ENCODE data around the gene RIMS3. TPM values are rescaled to one million over a fixed set of nuclear protein-coding genes. Genes with fewer than 3 reads are reported as not detected.

RIMS3 gene
- total RNA-seq, 1 experiment from 2014 or later, result 13.7 TPM

GRCh38 chr1:40649592-40649930 lies 15.9 kb downstream of the RIMS3 start:
- H2AFZ ChIP-seq (ENCODE audit: low read length), result no peak overlapping the region
- H2BK5ac ChIP-seq (ENCODE audit: insufficient read length, low read length), result no peak overlapping the region
- no peak overlapping the region for H4K91ac ChIP-seq (ENCODE audit: insufficient read length, low read depth, low read length)
- TF ChIP-seq, protein P1, sequence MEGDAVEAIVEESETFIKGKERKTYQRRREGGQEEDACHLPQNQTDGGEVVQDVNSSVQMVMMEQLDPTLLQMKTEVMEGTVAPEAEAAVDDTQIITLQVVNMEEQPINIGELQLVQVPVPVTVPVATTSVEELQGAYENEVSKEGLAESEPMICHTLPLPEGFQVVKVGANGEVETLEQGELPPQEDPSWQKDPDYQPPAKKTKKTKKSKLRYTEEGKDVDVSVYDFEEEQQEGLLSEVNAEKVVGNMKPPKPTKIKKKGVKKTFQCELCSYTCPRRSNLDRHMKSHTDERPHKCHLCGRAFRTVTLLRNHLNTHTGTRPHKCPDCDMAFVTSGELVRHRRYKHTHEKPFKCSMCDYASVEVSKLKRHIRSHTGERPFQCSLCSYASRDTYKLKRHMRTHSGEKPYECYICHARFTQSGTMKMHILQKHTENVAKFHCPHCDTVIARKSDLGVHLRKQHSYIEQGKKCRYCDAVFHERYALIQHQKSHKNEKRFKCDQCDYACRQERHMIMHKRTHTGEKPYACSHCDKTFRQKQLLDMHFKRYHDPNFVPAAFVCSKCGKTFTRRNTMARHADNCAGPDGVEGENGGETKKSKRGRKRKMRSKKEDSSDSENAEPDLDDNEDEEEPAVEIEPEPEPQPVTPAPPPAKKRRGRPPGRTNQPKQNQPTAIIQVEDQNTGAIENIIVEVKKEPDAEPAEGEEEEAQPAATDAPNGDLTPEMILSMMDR (conservative IDR thresholded peaks at IDR 0.05), result no peak
- no peak overlapping the region for H3K23ac ChIP-seq (ENCODE audit: insufficient read length, low read depth, low read length)
- no peak overlapping the region for H3K27ac ChIP-seq (ENCODE audit: insufficient read length, low read depth, low read length)
- no peak overlapping the region for H3K27ac Mint-ChIP-seq
- H3K4me3 Mint-ChIP-seq, result no peak overlapping the region
- no CpG with 5 or more reads among the region's 5 CpGs for WGBS (ENCODE audit: extremely low coverage, insufficient read length, low lambda C conversion rate)
- H3K56ac ChIP-seq (ENCODE audit: insufficient read length, low read depth, low read length), result no peak overlapping the region
- no peaks in the 10 kb centered on the region for H3K27me3 Mint-ChIP-seq (ENCODE audit: low read depth)
- H3K4me2 ChIP-seq (ENCODE audit: insufficient read depth, insufficient read length, low read length), result no peak overlapping the region
- no peak overlapping the region for H4K5ac ChIP-seq (ENCODE audit: insufficient read length, low read depth, low read length)
- H3K27me3 ChIP-seq (ENCODE audit: insufficient read depth, low read length), result no peaks in the 10 kb centered on the region
- H2BK120ac ChIP-seq (ENCODE audit: low read depth, low read length, poor library complexity, severe bottlenecking), result no peak overlapping the region
- H3K79me2 ChIP-seq (ENCODE audit: insufficient read depth, low read length), result no peaks in the 10 kb centered on the region
- H2BK20ac ChIP-seq (ENCODE audit: low read depth, low read length, poor library complexity, severe bottlenecking), result no peak overlapping the region
- H3K14ac ChIP-seq (ENCODE audit: insufficient read depth, low read length), result no peak overlapping the region
- H3K9me3 Mint-ChIP-seq, result no peaks in the 10 kb centered on the region
- H3K18ac ChIP-seq (ENCODE audit: insufficient read length, low read depth, low read length), result no peak overlapping the region
- no peak overlapping the region for H3K9ac ChIP-seq (ENCODE audit: extremely low read depth, insufficient read length, low read length)
- peaks cover 5% of the 10 kb centered on the region; the same call in 1 of the 2 replicates for H3K4me1 ChIP-seq (ENCODE audit: insufficient read depth, low read length)
- H3K36me3 Mint-ChIP-seq (ENCODE audit: insufficient read depth in 1 of 3, low read depth in 3 of 3), result no peaks in the 10 kb centered on the region; a peak in 1 of 7 replicates
- no peak overlapping the region for H3T11ph ChIP-seq (ENCODE audit: low read length)
- H3K4me1 Mint-ChIP-seq, result peaks cover 8 to 18% of the 10 kb centered on the region in 2 experiments
- H4K20me1 ChIP-seq (ENCODE audit: control insufficient read depth, insufficient read depth, insufficient read length), result no peaks in the 10 kb centered on the region
- H2BK15ac ChIP-seq (ENCODE audit: low read depth, low read length), result no peak overlapping the region
- H4K8ac ChIP-seq (replicated peaks; ENCODE audit: insufficient read length, low read depth, low read length), result no peak overlapping the region
- no peaks in the 10 kb centered on the region for H3K9me3 ChIP-seq (ENCODE audit: control insufficient read depth, low read depth, low read length)
- H3K23me2 ChIP-seq (ENCODE audit: insufficient read length, low read depth, low read length, poor library complexity, severe bottlenecking), result no peaks in the 10 kb centered on the region
- H3K4ac ChIP-seq (ENCODE audit: low read depth, low read length), result no peak overlapping the region
- no peak for DNase-seq
- no peaks in the 10 kb centered on the region for H3K79me1 ChIP-seq (ENCODE audit: insufficient read depth, low read depth, low read length, poor library complexity, severe bottlenecking)
- no peak overlapping the region for H2BK12ac ChIP-seq (ENCODE audit: insufficient read length, low read depth, low read length)
- no peak overlapping the region for H2AK5ac ChIP-seq (ENCODE audit: insufficient read length, low read length)
